ENCODE data around the gene PIK3C2B. TPM values are rescaled to one million over a fixed set of nuclear protein-coding genes. Genes with fewer than 3 reads are reported as not detected.

PIK3C2B gene
- total RNA-seq, 1 donor from 2014 or later: 256 TPM

DNA sequence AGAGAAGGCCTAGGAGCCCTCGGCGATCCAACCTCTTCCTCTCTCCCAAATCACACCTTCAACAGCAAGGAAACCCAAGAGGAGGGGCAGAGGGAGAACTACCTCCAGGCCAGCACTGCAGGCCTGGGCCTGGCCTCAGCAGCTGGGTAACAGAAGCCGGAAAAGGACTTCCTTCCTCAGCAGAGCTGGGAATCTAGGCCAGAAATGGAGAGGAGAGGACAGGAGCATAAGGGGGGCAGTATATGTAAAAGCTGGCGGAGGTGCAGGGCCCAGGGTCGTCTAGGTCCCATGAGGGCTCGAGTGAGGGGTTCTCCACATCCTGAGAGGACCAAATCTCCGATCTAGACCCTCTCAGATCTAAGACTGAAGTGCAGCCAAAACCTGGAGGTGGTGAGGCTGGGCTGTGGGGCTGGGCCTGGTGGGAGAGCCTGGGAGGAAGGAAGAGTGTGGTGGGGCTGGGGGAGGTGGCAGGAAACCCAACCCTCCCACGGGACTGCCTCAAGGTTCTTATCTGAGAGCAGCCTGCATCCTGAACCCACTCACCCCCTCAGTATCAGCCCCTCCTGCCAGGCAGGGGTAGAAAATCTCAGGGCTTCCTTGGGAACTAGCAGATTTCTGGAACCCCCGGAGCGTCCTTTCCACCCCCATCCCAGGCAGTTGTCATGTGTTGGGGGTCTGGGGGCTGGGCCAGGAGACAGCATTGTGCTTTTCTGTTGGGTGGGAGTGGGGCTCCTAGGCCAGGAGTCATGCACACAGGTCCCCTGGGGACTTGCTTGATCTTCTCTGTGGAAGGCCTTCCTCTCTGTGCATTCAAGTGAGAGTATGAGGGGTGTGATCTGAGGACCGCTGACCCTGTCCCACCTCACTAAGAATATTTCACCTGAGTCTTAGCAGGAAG lies 33.0 kb downstream of the PIK3C2B start:
- Mint-ChIP-seq H3K27me3 (ENCODE audit: unreplicated experiment) (peaks cover 28% of the 10 kb centered on the region), H3K9me3 (ENCODE audit: unreplicated experiment) (no peaks in the 10 kb centered on the region), H3K4me1 (ENCODE audit: unreplicated experiment) (peaks cover 88% of the 10 kb centered on the region), H3K27ac (ENCODE audit: unreplicated experiment) (peak overlapping the region; percentile 99), H3K36me3 (ENCODE audit: low read depth, unreplicated experiment) (peaks cover 84% of the 10 kb centered on the region), H3K4me3 (ENCODE audit: unreplicated experiment) (peak overlapping the region; percentile 83)
- TF ChIP-seq, protein P1, sequence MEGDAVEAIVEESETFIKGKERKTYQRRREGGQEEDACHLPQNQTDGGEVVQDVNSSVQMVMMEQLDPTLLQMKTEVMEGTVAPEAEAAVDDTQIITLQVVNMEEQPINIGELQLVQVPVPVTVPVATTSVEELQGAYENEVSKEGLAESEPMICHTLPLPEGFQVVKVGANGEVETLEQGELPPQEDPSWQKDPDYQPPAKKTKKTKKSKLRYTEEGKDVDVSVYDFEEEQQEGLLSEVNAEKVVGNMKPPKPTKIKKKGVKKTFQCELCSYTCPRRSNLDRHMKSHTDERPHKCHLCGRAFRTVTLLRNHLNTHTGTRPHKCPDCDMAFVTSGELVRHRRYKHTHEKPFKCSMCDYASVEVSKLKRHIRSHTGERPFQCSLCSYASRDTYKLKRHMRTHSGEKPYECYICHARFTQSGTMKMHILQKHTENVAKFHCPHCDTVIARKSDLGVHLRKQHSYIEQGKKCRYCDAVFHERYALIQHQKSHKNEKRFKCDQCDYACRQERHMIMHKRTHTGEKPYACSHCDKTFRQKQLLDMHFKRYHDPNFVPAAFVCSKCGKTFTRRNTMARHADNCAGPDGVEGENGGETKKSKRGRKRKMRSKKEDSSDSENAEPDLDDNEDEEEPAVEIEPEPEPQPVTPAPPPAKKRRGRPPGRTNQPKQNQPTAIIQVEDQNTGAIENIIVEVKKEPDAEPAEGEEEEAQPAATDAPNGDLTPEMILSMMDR (IDR thresholded peaks at IDR 0.05; ENCODE audit: unreplicated experiment): no peak
- peak; percentile 78 for DNase-seq (ENCODE audit: low spot score)

DNA sequence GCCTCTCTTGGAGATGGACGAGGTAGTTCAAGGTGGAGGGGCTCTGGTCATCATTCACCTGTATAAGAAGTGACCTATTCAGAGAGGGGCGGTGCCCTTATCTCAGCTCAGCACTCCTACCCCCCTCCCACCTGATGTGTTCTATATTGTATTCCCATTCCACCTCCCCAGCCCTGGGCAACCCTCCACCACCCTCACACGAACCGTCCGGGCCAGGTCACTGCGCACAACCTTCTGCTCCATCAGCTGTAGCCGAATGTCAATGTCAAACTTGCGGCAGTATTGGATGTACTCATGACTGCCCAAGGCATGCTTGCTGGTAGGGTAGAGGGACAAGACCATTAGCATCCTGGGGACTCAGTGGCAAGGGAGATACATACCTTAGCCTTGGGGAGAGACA lies 34.3 kb downstream of the PIK3C2B start:
- DNase-seq (ENCODE audit: low spot score): no peak
- H3K4me1 Mint-ChIP-seq (ENCODE audit: unreplicated experiment): peaks cover 83% of the 10 kb centered on the region
- peak overlapping the region; percentile 83 for H3K4me3 Mint-ChIP-seq (ENCODE audit: unreplicated experiment)
- TF ChIP-seq, protein P1 (IDR thresholded peaks at IDR 0.05; ENCODE audit: unreplicated experiment): no peak
- H3K27ac Mint-ChIP-seq (ENCODE audit: unreplicated experiment): peak overlapping the region; percentile 99
- no peaks in the 10 kb centered on the region for H3K9me3 Mint-ChIP-seq (ENCODE audit: unreplicated experiment)
- H3K36me3 Mint-ChIP-seq (ENCODE audit: low read depth, unreplicated experiment): peaks cover 83% of the 10 kb centered on the region
- peaks cover 26% of the 10 kb centered on the region for H3K27me3 Mint-ChIP-seq (ENCODE audit: unreplicated experiment)

DNA sequence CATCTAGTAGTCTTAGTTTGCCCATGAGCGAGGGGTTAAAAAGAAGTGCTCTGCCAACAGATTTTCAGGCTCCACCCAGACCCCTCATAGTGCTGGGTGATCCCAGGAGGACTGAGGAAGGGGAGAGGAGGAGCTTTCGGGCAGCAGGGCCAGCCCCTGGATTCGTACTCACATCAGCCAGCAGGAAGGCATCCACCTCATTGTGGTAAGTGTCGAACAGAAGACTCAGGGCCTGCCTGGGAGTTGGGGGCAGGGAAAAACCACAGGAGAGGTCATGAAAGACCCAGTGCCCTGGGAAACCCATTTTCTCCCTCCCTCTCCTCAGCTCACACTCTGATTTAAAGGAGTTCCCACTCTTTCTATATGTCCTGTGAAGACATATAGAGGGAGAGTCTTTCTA lies 34.9 kb downstream of the PIK3C2B start:
- peak overlapping the region; percentile 67 for H3K4me3 Mint-ChIP-seq (ENCODE audit: unreplicated experiment)
- TF ChIP-seq, protein P1 (IDR thresholded peaks at IDR 0.05; ENCODE audit: unreplicated experiment): no peak
- H3K36me3 Mint-ChIP-seq (ENCODE audit: low read depth, unreplicated experiment): peaks cover 80% of the 10 kb centered on the region
- no peak for DNase-seq (ENCODE audit: low spot score)
- H3K4me1 Mint-ChIP-seq (ENCODE audit: unreplicated experiment): peaks cover 80% of the 10 kb centered on the region
- H3K9me3 Mint-ChIP-seq (ENCODE audit: unreplicated experiment): no peaks in the 10 kb centered on the region
- H3K27ac Mint-ChIP-seq (ENCODE audit: unreplicated experiment): peak overlapping the region; percentile 99
- peaks cover 25% of the 10 kb centered on the region for H3K27me3 Mint-ChIP-seq (ENCODE audit: unreplicated experiment)

DNA sequence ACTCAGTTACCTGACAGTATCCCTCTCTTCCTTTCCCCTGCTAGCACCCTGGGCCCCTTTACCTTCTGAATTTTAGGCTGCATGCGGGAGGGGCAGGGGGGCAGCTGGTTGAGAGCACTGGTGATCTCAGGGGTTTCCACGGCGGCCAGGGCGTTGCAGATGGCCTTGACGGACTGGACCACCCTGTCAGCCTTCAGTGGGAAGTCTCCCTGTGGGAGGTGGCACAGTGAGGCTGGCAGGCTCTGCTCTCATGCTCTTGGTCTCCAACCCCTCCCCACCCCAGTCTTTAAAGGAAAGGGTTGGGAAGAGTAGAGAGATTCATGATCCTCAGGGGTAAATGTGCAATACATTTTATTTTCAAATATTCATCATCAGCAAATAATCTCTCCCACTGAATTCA lies 36.9 kb downstream of the PIK3C2B start:
- H3K9me3 Mint-ChIP-seq (ENCODE audit: unreplicated experiment): no peaks in the 10 kb centered on the region
- no peak overlapping the region for H3K27ac Mint-ChIP-seq (ENCODE audit: unreplicated experiment)
- H3K4me3 Mint-ChIP-seq (ENCODE audit: unreplicated experiment): peak overlapping the region; percentile 86
- peaks cover 29% of the 10 kb centered on the region for H3K27me3 Mint-ChIP-seq (ENCODE audit: unreplicated experiment)
- TF ChIP-seq, protein P1 (IDR thresholded peaks at IDR 0.05; ENCODE audit: unreplicated experiment): no peak
- H3K4me1 Mint-ChIP-seq (ENCODE audit: unreplicated experiment): peaks cover 74% of the 10 kb centered on the region
- DNase-seq (ENCODE audit: low spot score): no peak
- H3K36me3 Mint-ChIP-seq (ENCODE audit: low read depth, unreplicated experiment): peaks cover 78% of the 10 kb centered on the region

DNA sequence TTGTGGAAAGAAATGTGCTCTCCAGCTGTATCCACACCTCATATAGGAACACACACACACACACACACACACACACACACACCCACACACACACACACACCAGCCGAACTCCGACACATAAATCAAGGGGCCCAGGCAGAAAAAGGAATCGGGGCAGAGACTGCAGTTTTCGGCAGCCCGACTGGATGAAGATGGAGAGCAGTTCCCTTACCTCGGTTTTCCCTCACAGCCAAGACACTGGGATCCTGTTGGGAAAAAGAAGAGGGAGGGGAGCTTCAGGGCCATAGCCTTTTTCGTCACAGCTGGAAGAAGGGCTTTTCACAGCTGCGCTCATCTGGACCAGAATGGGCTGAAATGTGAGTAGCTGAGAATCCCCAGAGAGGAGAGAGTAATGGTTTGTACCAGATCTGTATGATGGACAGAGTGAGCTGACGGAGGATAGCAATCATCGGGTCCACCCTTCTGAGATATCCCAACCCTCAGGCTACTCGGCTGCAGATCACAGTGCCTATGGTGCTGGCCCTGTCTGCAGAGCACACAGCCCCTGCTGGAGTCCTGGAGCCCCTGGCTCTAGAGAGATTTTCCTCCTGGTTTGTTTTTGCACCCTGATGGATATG lies 37.7 kb downstream of the PIK3C2B start:
- peaks cover 69% of the 10 kb centered on the region for H3K4me1 Mint-ChIP-seq (ENCODE audit: unreplicated experiment)
- peak overlapping the region; percentile 69 for H3K4me3 Mint-ChIP-seq (ENCODE audit: unreplicated experiment)
- peaks cover 76% of the 10 kb centered on the region for H3K36me3 Mint-ChIP-seq (ENCODE audit: low read depth, unreplicated experiment)
- DNase-seq (ENCODE audit: low spot score): no peak
- peak overlapping the region; percentile 31 for H3K27ac Mint-ChIP-seq (ENCODE audit: unreplicated experiment)
- no peaks in the 10 kb centered on the region for H3K9me3 Mint-ChIP-seq (ENCODE audit: unreplicated experiment)
- H3K27me3 Mint-ChIP-seq (ENCODE audit: unreplicated experiment): peaks cover 30% of the 10 kb centered on the region
- TF ChIP-seq, protein P1 (IDR thresholded peaks at IDR 0.05; ENCODE audit: unreplicated experiment): no peak

All from endothelial cell (in vitro differentiated cells).